Hepatocyte (in vitro differentiated cells): ENCODE measurements around the gene MEF2A. TPM values are rescaled to one million over a fixed set of nuclear protein-coding genes. Genes with fewer than 3 reads are reported as not detected.

ENCODE experiments used
- DNase-seq: peaks from one replicate; pipeline ENCODE4 v3.0.0-alpha.2; 2016; ENCODE audit warnings: low spot score
- H2AFZ ChIP-seq: fragments of 200-600 bp; sonication (generic); 2 replicates; pipeline ENCODE4 v1.6.0; 2016; ENCODE audit warnings: antibody characterized with exemption, mild to moderate bottlenecking
- H3K27ac ChIP-seq: fragments of 200-600 bp; sonication (generic); 2 replicates; pipeline ENCODE4 v1.5.1; 2016; ENCODE audit warnings: mild to moderate bottlenecking
- H3K27me3 ChIP-seq: fragments of 200-600 bp; sonication (generic); 2 replicates; pipeline ENCODE4 v1.6.1; 2016
- H3K36me3 ChIP-seq: fragments of 200-600 bp; sonication (generic); replicated peaks from 2 replicates; pipeline ENCODE4 v1.5.1; 2016; ENCODE audit warnings: low read depth; ENCODE audit not compliant: insufficient read depth
- H3K4me1 ChIP-seq: fragments of 200-600 bp; sonication (generic); 2 replicates; pipeline ENCODE4 v1.5.1; 2016; ENCODE audit warnings: mild to moderate bottlenecking, moderate library complexity; ENCODE audit not compliant: insufficient read depth
- H3K4me2 ChIP-seq: fragments of 200-600 bp; sonication (generic); 2 replicates; pipeline ENCODE4 v1.6.0; 2016
- H3K4me3 ChIP-seq: fragments of 200-600 bp; sonication (generic); 2 replicates; pipeline ENCODE4 v1.5.1; 2016; ENCODE audit warnings: mild to moderate bottlenecking
- H3K79me2 ChIP-seq: fragments of 200-600 bp; sonication (generic); 2 replicates; pipeline ENCODE4 v1.6.0; 2017; ENCODE audit warnings: mild to moderate bottlenecking
- H3K9me2 ChIP-seq: fragments of 200-600 bp; sonication (generic); replicated peaks from 2 replicates; pipeline ENCODE4 v1.6.0; 2017; ENCODE audit warnings: mild to moderate bottlenecking; ENCODE audit not compliant: insufficient read depth
- H3K9me3 ChIP-seq: fragments of 200-600 bp; sonication (generic); 2 replicates; pipeline ENCODE4 v1.5.1; 2016; ENCODE audit warnings: low read depth, mild to moderate bottlenecking
- H4K20me1 ChIP-seq: fragments of 200-600 bp; sonication (generic); 2 replicates; pipeline ENCODE4 v1.6.0; 2016; ENCODE audit warnings: mild to moderate bottlenecking; ENCODE audit not compliant: insufficient read depth, poor library complexity, severe bottlenecking
- EZH2 ChIP-seq: fragments of 200-600 bp; sonication (generic); IDR thresholded peaks from 2 replicates; pipeline ENCODE4 v1.6.1; 2016; ENCODE audit warnings: antibody characterized with exemption, mild to moderate bottlenecking, borderline replicate concordance
- EZH2phosphoT487 ChIP-seq: fragments of 200-600 bp; sonication (generic); IDR thresholded peaks from one replicate; pipeline ENCODE4 v1.6.1; 2018; ENCODE audit warnings: antibody characterized with exemption, mild to moderate bottlenecking, low read depth, moderate library complexity; ENCODE audit not compliant: unreplicated experiment, severe bottlenecking
- WGBS: methylation state at CpG from one replicate; pipeline ENCODE4 v1.1.6; 2016; ENCODE audit warnings: low lambda C conversion rate; ENCODE audit errors: missing lambda C conversion rate; 5-methylcytosine and 5-hydroxymethylcytosine counted together
- polyA plus RNA-seq: library from polyadenylated mRNA; unstranded; fragments of >200 nt; fragmentation: Nextera tagmentation; extraction: Ambion mirVana; gene quantifications from 2 replicates; pipeline ENCODE4 v1.2.1, GENCODE V29; 2016
- total RNA-seq: library from RNA; depleted of rRNA; stranded (reverse); fragments of >200 nt; gene quantifications from 2 replicates; pipeline ENCODE4 v1.2.3, GENCODE V29; 2014
- TF ChIP-seq, protein P1 (sequence below): fragments of 200-600 bp; sonication (generic); IDR thresholded peaks from 2 replicates; pipeline ENCODE4 v1.5.1; 2016; ENCODE audit warnings: antibody characterized with exemption, mild to moderate bottlenecking; ENCODE audit not compliant: poor library complexity

MEF2A gene
- total and polyA plus RNA-seq, 2 experiments from 2014 or later = 20.4 to 56.7 TPM

DNA sequence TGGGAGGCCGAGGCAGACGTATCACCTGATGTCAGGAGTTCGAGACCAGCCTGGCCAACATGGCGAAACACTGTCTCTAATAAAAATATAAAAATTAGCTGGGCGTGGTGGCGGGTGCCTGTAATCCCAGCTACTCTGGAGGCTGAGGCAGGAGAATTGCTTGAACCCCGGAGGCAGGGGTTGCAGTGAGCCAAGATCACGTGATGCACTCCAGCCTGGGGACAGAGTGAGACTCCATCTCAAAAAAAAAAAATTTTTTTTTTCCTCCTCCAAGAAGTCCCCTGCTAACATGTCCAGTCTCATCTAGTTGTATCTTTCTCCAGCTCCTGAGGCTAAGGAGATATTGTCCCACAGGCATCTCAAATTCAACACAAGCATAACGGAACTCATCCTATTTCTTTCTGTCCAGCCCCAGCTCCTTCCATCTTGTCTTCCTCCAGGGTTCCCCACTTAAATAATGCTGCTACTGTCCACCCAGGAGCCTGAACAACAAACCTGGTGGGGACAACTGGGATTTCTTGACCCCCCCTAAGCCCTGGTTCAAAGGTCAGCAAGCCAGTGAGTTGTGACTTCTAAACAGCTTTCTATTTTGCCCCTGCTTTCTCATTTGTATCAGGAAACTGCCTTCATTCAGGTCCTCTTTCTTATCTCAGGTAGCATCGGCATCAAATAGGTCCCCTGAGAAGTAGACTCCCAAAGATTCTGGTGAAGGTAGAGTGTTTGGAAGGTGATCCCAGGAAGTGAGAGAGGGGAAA, 4.1 kb upstream of the MEF2A start:
- Histone ChIP-seq H4K20me1 (no peaks in the 10 kb centered on the region), H2AFZ (no peak overlapping the region), H3K9me3 (no peaks in the 10 kb centered on the region), H3K27me3 (no peaks in the 10 kb centered on the region), H3K4me3 (no peak overlapping the region), H3K79me2 (peaks cover 4% of the 10 kb centered on the region), H3K36me3 (no peaks in the 10 kb centered on the region), H3K9me2 (no peaks in the 10 kb centered on the region), H3K27ac (no peak overlapping the region), H3K4me2 (no peak overlapping the region), H3K4me1 (peaks cover 6% of the 10 kb centered on the region)
- no peak for TF ChIP-seq EZH2phosphoT487
- TF ChIP-seq, protein P1, sequence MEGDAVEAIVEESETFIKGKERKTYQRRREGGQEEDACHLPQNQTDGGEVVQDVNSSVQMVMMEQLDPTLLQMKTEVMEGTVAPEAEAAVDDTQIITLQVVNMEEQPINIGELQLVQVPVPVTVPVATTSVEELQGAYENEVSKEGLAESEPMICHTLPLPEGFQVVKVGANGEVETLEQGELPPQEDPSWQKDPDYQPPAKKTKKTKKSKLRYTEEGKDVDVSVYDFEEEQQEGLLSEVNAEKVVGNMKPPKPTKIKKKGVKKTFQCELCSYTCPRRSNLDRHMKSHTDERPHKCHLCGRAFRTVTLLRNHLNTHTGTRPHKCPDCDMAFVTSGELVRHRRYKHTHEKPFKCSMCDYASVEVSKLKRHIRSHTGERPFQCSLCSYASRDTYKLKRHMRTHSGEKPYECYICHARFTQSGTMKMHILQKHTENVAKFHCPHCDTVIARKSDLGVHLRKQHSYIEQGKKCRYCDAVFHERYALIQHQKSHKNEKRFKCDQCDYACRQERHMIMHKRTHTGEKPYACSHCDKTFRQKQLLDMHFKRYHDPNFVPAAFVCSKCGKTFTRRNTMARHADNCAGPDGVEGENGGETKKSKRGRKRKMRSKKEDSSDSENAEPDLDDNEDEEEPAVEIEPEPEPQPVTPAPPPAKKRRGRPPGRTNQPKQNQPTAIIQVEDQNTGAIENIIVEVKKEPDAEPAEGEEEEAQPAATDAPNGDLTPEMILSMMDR = no peak
- TF ChIP-seq EZH2 = no peak
- no peak for DNase-seq
- WGBS = 97% methylated on average over 10 of the region's 10 CpGs

- H3K4me1 ChIP-seq = peaks cover 6% of the 10 kb centered on the region
- no peak for DNase-seq
- H3K4me3 ChIP-seq = no peak overlapping the region
- no peak overlapping the region for H3K27ac ChIP-seq
- H3K4me2 ChIP-seq = no peak overlapping the region
- no peaks in the 10 kb centered on the region for H3K36me3 ChIP-seq
- TF ChIP-seq EZH2phosphoT487 (no peak), EZH2 (no peak)
- TF ChIP-seq, protein P1 = no peak
- 86% methylated on average over 2 of the region's 2 CpGs for WGBS
- H3K27me3 ChIP-seq = no peaks in the 10 kb centered on the region
- H4K20me1 ChIP-seq = peaks cover 5% of the 10 kb centered on the region
- H3K9me2 ChIP-seq = no peaks in the 10 kb centered on the region
- H2AFZ ChIP-seq = no peak overlapping the region
- no peaks in the 10 kb centered on the region for H3K9me3 ChIP-seq
- peaks cover 10% of the 10 kb centered on the region for H3K79me2 ChIP-seq
These were observed 3.5 kb upstream of the MEF2A start for GRCh38 chr15:99562238-99562637.

- Histone ChIP-seq H2AFZ (peak overlapping the region; percentile 72), H3K36me3 (no peaks in the 10 kb centered on the region), H3K79me2 (peaks cover 31% of the 10 kb centered on the region), H3K9me3 (no peaks in the 10 kb centered on the region), H3K4me2 (peak overlapping the region; percentile 86), H3K4me1 (peaks cover 19% of the 10 kb centered on the region), H3K27ac (peak overlapping the region; percentile 94), H3K4me3 (peak overlapping the region; percentile 23), H4K20me1 (peaks cover 27% of the 10 kb centered on the region), H3K9me2 (no peaks in the 10 kb centered on the region), H3K27me3 (no peaks in the 10 kb centered on the region)
- DNase-seq = peak; percentile 35
- WGBS = 62% methylated on average over 11 of the region's 11 CpGs
- TF ChIP-seq, protein P1 = no peak
- TF ChIP-seq EZH2 = no peak
- TF ChIP-seq EZH2phosphoT487 = no peak
These were observed 1.3 kb upstream of the MEF2A start for GRCh38 chr15:99564221-99565048.
